H54 (cell line): Measurements from ENCODE around the gene CTIF.
"Not testable (repeated sequence)": the region's sequence is repeated elsewhere in the genome, so short reads cannot be mapped to it uniquely, and the experiment has no call there.

Experiments
- DNase-seq: peaks from one replicate; pipeline ENCODE4 v3.0.0; 2011; ENCODE audit warnings: low spot score, mixed read lengths; ENCODE audit not compliant: insufficient read length
- FAIRE-seq: peaks from 3 replicates; lab custom pipeline; 2011; peaks lifted over from hg19 to GRCh38; lab: Jason Lieb, UNC
- POLR2A ChIP-seq: IDR thresholded peaks from 2 replicates; pipeline ENCODE4 v1.6.1; 2011; ENCODE audit warnings: low read depth, mild to moderate bottlenecking, low read length

Gene CTIF

GRCh38 chr18:48709371-48710062 lies 170.7 kb downstream of the CTIF start:
- FAIRE-seq = no peak
- no peak for TF ChIP-seq POLR2A
- DNase-seq = no peak

- FAIRE-seq (no peak), DNase-seq (peak; percentile 34)
- TF ChIP-seq POLR2A = no peak
Measured at GRCh38 chr18:48711651-48712486, 173.0 kb downstream of the CTIF start.

GRCh38 chr18:48713309-48713708 lies 174.5 kb downstream of the CTIF start:
- TF ChIP-seq POLR2A = no peak
- FAIRE-seq (no peak), DNase-seq (no peak)

GRCh38 chr18:48714873-48715272 lies 176.0 kb downstream of the CTIF start:
- DNase-seq (no peak), FAIRE-seq (no peak)
- no peak for TF ChIP-seq POLR2A

- FAIRE-seq = no peak
- DNase-seq = no peak
- no peak for TF ChIP-seq POLR2A
Measured at GRCh38 chr18:48715711-48716361, 177.0 kb downstream of the CTIF start.

- not testable (repeated sequence) for FAIRE-seq, DNase-seq
Measured at GRCh38 chr18:48717227-48717626, 178.4 kb downstream of the CTIF start.

- no peak for TF ChIP-seq POLR2A
- no peak for DNase-seq
- FAIRE-seq = no peak
Measured at GRCh38 chr18:48718251-48718959, 179.6 kb downstream of the CTIF start.

GRCh38 chr18:48719388-48719787 lies 180.6 kb downstream of the CTIF start:
- FAIRE-seq = no peak
- DNase-seq = no peak
- no peak for TF ChIP-seq POLR2A

GRCh38 chr18:48719974-48720654 lies 181.3 kb downstream of the CTIF start:
- TF ChIP-seq POLR2A = no peak
- no peak for DNase-seq
- no peak for FAIRE-seq

- TF ChIP-seq POLR2A = no peak
- DNase-seq (no peak), FAIRE-seq (no peak)
Measured at GRCh38 chr18:48720655-48721025, 181.8 kb downstream of the CTIF start.

- no peak for FAIRE-seq
- TF ChIP-seq POLR2A = no peak
- DNase-seq = no peak
Measured at GRCh38 chr18:48721312-48721711, 182.5 kb downstream of the CTIF start.

GRCh38 chr18:48723016-48723415 lies 184.2 kb downstream of the CTIF start:
- no peak for DNase-seq
- TF ChIP-seq POLR2A = no peak
- no peak for FAIRE-seq

GRCh38 chr18:48723837-48724236 lies 185.0 kb downstream of the CTIF start:
- DNase-seq (no peak), FAIRE-seq (no peak)
- TF ChIP-seq POLR2A = no peak
